Thyroid gland (tissue), 4 donors: ENCODE measurements around the gene PADI6.

Source experiments
- CTCF ChIP-seq, 6 experiments: fragments of 200-600 bp in 3 of 6; fragments of 450-650 bp in 3 of 6; sonication (generic) in 3 of 6; IDR thresholded peaks; one replicate each; pipeline ENCODE4 v1.5.1; 2016 to 2019; ENCODE audit warnings: antibody characterized with exemption in 6 of 6, mild to moderate bottlenecking in 2 of 6, inconsistent platforms in 1 of 6, moderate library complexity in 1 of 6
- POLR2A ChIP-seq, 2 donors: fragments of 450-650 bp; IDR thresholded peaks; one replicate each; pipeline ENCODE4 v1.6.1; 2017; ENCODE audit warnings: antibody characterized with exemption in 2 of 2, mild to moderate bottlenecking in 2 of 2, moderate library complexity in 1 of 2

- TF ChIP-seq CTCF (IDR thresholded peaks at IDR 0.05) (no peak), POLR2A (IDR thresholded peaks at IDR 0.05) (no peak)
These were observed 28.8 kb downstream of the PADI6 start for GRCh38 chr1:17400725-17401341.
